Measurements from ENCODE around the gene CASP1.
"Not testable (repeated sequence)": the region's sequence is repeated elsewhere in the genome, so short reads cannot be mapped to it uniquely, and the experiment has no call there.

The CASP1 gene

DNA sequence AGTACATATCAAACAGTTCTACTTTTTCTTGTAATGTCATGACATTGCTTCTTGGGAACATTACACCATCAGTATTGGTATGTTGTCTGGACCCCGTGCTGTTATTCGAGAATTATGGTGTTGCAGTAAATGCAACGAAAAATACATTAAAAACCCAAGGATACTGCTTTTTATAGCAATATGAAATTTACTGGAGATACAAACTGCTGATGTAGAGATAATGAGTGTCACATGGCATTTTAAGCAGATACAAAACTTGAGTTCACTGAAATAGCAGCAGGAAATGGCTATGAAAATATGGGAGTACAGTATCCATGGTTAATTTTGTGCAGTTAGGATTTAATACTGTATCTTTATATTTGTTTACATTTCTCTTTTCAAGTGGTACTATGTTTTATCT is 17.5 kb upstream of the CASP1 start:
- H3K27ac ChIP-seq, result no peak overlapping the region
- TF ChIP-seq ZFX (IDR thresholded peaks at IDR 0.05; ENCODE audit: borderline replicate concordance), result no peak
- TF ChIP-seq, protein P1, sequence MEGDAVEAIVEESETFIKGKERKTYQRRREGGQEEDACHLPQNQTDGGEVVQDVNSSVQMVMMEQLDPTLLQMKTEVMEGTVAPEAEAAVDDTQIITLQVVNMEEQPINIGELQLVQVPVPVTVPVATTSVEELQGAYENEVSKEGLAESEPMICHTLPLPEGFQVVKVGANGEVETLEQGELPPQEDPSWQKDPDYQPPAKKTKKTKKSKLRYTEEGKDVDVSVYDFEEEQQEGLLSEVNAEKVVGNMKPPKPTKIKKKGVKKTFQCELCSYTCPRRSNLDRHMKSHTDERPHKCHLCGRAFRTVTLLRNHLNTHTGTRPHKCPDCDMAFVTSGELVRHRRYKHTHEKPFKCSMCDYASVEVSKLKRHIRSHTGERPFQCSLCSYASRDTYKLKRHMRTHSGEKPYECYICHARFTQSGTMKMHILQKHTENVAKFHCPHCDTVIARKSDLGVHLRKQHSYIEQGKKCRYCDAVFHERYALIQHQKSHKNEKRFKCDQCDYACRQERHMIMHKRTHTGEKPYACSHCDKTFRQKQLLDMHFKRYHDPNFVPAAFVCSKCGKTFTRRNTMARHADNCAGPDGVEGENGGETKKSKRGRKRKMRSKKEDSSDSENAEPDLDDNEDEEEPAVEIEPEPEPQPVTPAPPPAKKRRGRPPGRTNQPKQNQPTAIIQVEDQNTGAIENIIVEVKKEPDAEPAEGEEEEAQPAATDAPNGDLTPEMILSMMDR (IDR thresholded peaks at IDR 0.05), result no peak

DNA sequence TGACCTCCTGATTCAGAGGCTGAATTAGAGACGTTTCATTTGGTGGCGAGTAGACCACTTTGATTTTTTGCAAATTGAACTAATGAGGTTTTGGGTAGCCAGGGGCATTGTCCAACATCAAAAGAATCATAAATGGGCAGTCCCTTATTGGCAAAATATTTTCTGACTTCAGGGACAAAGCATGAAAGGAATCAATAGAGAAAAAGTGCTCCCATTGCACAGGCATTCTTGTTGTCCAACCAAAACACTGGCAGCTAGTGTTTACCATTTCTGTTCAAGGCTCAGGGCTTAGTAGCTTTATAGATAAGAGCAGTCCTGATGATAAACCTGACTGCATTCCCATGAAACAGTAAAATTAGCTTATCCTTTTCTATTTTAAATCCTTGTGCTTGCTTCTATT is 16.6 kb upstream of the CASP1 start:
- no peak overlapping the region for H3K27ac ChIP-seq
- TF ChIP-seq ZFX (IDR thresholded peaks at IDR 0.05; ENCODE audit: borderline replicate concordance), result no peak
- TF ChIP-seq, protein P1 (IDR thresholded peaks at IDR 0.05), result no peak

GRCh38 chr11:105049481-105049880 is 14.5 kb upstream of the CASP1 start:
- TF ChIP-seq, protein P1 (IDR thresholded peaks at IDR 0.05), result no peak
- no peak for TF ChIP-seq ZFX (IDR thresholded peaks at IDR 0.05; ENCODE audit: borderline replicate concordance)
- no peak overlapping the region for H3K27ac ChIP-seq

DNA sequence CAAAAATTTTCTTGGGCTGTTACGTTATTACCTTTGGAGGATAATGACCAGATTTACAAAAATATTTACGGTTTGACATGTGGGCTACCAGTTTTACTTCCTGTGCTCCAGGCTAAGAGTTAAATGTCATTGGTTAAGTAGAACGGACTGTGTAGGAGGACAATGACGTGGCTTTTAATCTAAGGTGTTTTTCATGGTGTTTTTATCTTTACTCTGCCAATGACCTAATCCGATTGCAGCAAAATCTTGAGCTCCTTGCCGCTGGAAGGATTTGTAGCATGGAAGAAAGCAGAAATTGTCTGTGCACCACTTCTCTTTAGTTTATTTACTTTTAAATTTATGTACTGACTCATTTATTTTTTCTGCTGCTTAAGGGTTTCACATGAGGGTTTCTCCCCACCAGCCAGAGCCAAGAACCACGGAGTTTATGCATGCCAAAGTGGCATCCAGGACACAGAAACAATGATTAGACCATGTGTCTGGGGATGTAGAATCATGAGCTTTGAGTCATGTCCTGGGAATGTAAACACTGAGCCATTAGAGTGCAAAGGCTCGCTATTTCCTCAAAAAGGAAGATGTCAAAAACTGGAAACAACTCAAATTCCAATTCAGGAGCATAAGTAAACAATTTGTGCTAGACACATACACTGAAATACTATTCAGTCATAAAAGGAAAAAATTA is 12.1 kb upstream of the CASP1 start:
- H3K27ac ChIP-seq, result no peak overlapping the region
- TF ChIP-seq, protein P1 (IDR thresholded peaks at IDR 0.05), result no peak
- no peak for TF ChIP-seq ZFX (IDR thresholded peaks at IDR 0.05; ENCODE audit: borderline replicate concordance)

DNA sequence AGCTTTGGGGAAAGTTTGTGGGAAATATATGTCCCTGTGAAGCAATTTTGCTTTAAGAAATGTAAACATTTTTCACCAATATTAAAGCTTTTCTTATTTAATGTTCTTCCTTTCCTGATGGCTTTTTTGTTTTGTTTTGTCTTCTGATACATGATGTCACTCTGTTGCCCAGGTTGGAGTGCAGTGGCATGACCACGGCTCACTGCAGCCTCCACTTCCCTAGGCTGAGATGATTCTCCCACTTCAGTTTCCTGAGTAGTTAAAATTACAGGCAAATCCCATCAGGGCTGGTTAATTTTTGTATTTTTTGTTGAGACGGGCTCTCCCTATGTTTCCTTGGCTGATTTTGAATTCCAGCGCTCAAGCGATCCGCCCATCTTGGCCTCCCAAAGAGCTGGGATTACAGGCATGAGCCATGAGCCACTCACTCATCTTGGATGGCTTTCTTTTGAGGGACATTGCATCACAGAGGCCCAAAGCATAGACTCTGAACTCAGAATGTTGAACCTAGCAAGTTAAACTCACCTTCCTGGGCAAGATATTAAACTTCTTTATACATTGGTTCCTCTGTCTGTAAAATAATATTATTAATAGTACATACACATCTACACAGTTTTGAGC is 10.8 kb upstream of the CASP1 start:
- no peak for TF ChIP-seq ZFX (IDR thresholded peaks at IDR 0.05; ENCODE audit: borderline replicate concordance)
- TF ChIP-seq, protein P1 (IDR thresholded peaks at IDR 0.05), result no peak
- no peak overlapping the region for H3K27ac ChIP-seq

DNA sequence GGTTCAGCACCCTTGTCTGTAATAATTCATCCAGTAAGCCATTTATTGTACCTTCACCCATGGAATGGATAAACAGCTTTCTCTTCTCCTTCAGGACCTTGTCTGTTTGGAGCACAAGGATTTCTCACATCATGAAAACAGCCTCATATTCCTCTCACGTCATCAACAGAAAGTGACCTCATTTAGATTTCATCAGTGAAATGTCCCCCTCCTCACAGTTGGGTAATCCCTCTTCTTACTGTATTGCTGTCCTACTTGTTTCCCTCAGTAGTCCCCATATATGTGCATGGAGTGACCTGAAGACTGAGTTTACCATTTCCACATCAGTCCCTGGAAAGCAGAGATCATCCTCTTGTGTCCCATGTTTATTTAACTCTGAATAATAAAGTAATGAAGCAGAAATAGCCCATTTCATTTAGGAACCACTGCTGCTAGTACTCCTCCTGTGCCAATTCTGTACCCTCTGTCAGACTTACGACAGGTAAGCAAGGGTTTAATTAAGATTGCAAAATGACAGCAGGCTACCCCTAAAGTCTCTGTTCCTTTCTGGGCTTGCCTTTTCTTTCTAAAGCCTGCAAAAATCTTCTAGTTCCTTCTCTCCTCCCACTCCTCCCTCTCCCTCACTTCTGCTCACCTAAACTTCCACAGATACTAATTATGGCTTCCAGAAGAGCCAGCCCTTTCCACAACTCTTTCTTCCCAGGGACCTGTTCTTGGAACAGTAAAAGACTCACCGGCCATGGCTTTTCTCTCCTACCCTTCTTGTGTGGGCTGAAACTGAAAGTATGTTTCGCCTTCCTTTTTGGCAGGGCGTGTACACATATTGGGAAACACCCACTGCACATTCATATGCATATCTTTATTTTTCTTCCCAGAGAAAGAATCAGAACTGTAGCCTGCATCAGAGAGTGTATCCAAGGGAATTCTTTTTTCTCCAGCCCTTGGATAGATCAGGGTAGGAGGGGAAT is 9.9 kb upstream of the CASP1 start, which contains the start of gene CARD16:
CARD16 (minus strand) TSS at position 779 of the 968 bp plus-strand sequence; CDS start at position 741, 38 bp downstream.
- H3K27ac ChIP-seq, result not testable (repeated sequence)

DNA sequence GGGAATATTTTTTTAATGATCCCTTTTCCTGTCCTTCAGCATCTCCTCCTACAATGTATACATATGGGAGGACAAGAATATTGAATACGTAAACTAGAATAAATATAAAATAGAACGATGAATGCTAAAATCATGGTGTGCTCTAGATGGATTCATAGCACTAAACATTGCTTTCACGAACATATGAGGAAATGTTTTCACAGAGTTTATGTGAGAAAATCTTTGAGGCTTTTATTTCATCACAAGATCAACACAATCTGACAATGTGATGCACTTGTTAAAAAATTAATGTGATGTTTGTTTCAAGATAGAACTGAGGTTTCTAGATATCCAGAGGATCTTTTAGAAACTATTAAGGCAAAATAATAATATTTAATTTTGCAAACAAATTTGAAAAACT is 7.2 kb upstream of the CASP1 start:
- TF ChIP-seq, protein P1 (IDR thresholded peaks at IDR 0.05), result no peak
- no peak for TF ChIP-seq ZFX (IDR thresholded peaks at IDR 0.05; ENCODE audit: borderline replicate concordance)

More for the DNA sequence above, 7.2 kb upstream of the CASP1 start:
- no peak overlapping the region for H3K27ac ChIP-seq
